Mesenchymal stem cell (in vitro differentiated cells and primary cell): ENCODE measurements around the gene COL24A1. TPM values are rescaled to one million over a fixed set of nuclear protein-coding genes. Genes with fewer than 3 reads are reported as not detected.

Experiments
- DNase-seq: peaks from one replicate; pipeline ENCODE4 v3.0.0-alpha.2; 2013
- H2AFZ ChIP-seq: one replicate; pipeline ENCODE4 v1.6.1; 2013; ENCODE audit warnings: low read depth, mild to moderate bottlenecking, control low read depth, inconsistent platforms, low read length, moderate library complexity
- H2AK5ac ChIP-seq: 2 replicates; pipeline ENCODE4 v1.6.1; 2013; ENCODE audit warnings: low read length, moderate library complexity, mild to moderate bottlenecking, inconsistent platforms; ENCODE audit not compliant: severe bottlenecking
- H2BK120ac ChIP-seq: one replicate; pipeline ENCODE4 v1.6.1; 2013; ENCODE audit warnings: low read depth, mild to moderate bottlenecking, inconsistent platforms, low read length, moderate library complexity
- H2BK12ac ChIP-seq, 2 experiments: one replicate each; pipeline ENCODE4 v1.6.1; 2013; ENCODE audit warnings: inconsistent platforms in 2 of 2, low read length in 2 of 2, mild to moderate bottlenecking in 2 of 2, moderate library complexity in 2 of 2, control low read depth in 1 of 2
- H2BK15ac ChIP-seq: one replicate; pipeline ENCODE4 v1.6.1; 2013; ENCODE audit warnings: mild to moderate bottlenecking, low read depth, inconsistent platforms; ENCODE audit not compliant: poor library complexity, severe bottlenecking
- H2BK5ac ChIP-seq: 2 replicates; pipeline ENCODE4 v1.6.1; 2013; ENCODE audit warnings: low read depth, mild to moderate bottlenecking, low read length, control low read depth, inconsistent platforms; ENCODE audit not compliant: poor library complexity, severe bottlenecking
- H3K14ac ChIP-seq, 2 experiments: one replicate each; pipeline ENCODE4 v1.6.1; 2013; ENCODE audit warnings: inconsistent platforms in 2 of 2, low read length in 2 of 2, control low read depth in 1 of 2, mild to moderate bottlenecking in 1 of 2, moderate library complexity in 1 of 2
- H3K18ac ChIP-seq, 2 experiments: one replicate each; pipeline ENCODE4 v1.6.1; 2013; ENCODE audit warnings: inconsistent platforms in 2 of 2, low read length in 2 of 2, control low read depth in 1 of 2, low read depth in 1 of 2, mild to moderate bottlenecking in 1 of 2
- H3K23ac ChIP-seq, 2 experiments: one replicate each; pipeline ENCODE4 v1.6.1; 2013; ENCODE audit warnings: inconsistent platforms in 2 of 2, low read length in 2 of 2, mild to moderate bottlenecking in 2 of 2, moderate library complexity in 2 of 2, control low read depth in 1 of 2
- H3K27ac ChIP-seq: 2 replicates; pipeline ENCODE4 v1.5.1; 2013; ENCODE audit warnings: mild to moderate bottlenecking, moderate library complexity, low read length, control low read depth, inconsistent platforms; ENCODE audit not compliant: poor library complexity, severe bottlenecking
- H3K27me3 ChIP-seq, 2 experiments: 2 replicates each; pipeline versions ENCODE4 v1.6.1 to v1.7.0; 2013; ENCODE audit warnings: low read length in 2 of 2, mild to moderate bottlenecking in 2 of 2, moderate library complexity in 2 of 2, control low read depth in 1 of 2, inconsistent platforms in 1 of 2; ENCODE audit not compliant: control insufficient read depth in 1 of 2, insufficient read depth in 1 of 2
- H3K36me3 ChIP-seq, 2 experiments: 2 replicates each; pipeline versions ENCODE4 v1.6.1 to v1.7.0; 2013; ENCODE audit warnings: low read length in 2 of 2, control low read depth in 1 of 2, inconsistent platforms in 1 of 2, low read depth in 1 of 2, mild to moderate bottlenecking in 1 of 2; ENCODE audit not compliant: insufficient read depth in 2 of 2, control insufficient read depth in 1 of 2
- H3K4ac ChIP-seq, 2 experiments: one replicate each; pipeline ENCODE4 v1.6.1; 2013; ENCODE audit warnings: inconsistent platforms in 2 of 2, low read length in 2 of 2, mild to moderate bottlenecking in 2 of 2, moderate library complexity in 2 of 2, control low read depth in 1 of 2, low read depth in 1 of 2
- H3K4me1 ChIP-seq: 2 replicates; pipeline ENCODE4 v1.6.1; 2013; ENCODE audit warnings: low read depth, low read length, control low read depth; ENCODE audit not compliant: control insufficient read depth, insufficient read depth
- H3K4me2 ChIP-seq: 2 replicates; pipeline ENCODE4 v1.6.1; 2013; ENCODE audit warnings: low read length, mild to moderate bottlenecking, inconsistent platforms; ENCODE audit not compliant: poor library complexity, severe bottlenecking
- H3K4me3 ChIP-seq, 2 experiments: 2 replicates each; pipeline versions ENCODE4 v1.5.1 to v1.7.0; 2013; ENCODE audit warnings: low read length in 2 of 2, mild to moderate bottlenecking in 2 of 2, control low read depth in 1 of 2, low read depth in 1 of 2; ENCODE audit not compliant: insufficient read depth in 1 of 2
- H3K79me1 ChIP-seq: replicated peaks from 2 replicates; pipeline ENCODE4 v1.6.1; 2013; ENCODE audit warnings: mild to moderate bottlenecking, control low read depth, low read length, inconsistent platforms; ENCODE audit not compliant: poor library complexity, severe bottlenecking
- H3K9ac ChIP-seq: 2 replicates; pipeline ENCODE4 v1.7.0; 2013; ENCODE audit warnings: mild to moderate bottlenecking, low read length, moderate library complexity
- H3K9me3 ChIP-seq: 2 replicates; pipeline ENCODE4 v1.7.0; 2013; ENCODE audit warnings: mild to moderate bottlenecking, low read length; ENCODE audit not compliant: control insufficient read depth
- H4K8ac ChIP-seq: one replicate; pipeline ENCODE4 v1.6.1; 2013; ENCODE audit warnings: inconsistent platforms, mild to moderate bottlenecking, low read length, moderate library complexity
- H4K91ac ChIP-seq: one replicate; pipeline ENCODE4 v1.6.1; 2013; ENCODE audit warnings: mild to moderate bottlenecking, low read length, inconsistent platforms
- WGBS: methylation state at CpG from one replicate; pipeline ENCODE4 v1.1.7; 2013; ENCODE audit warnings: mixed read lengths; 5-methylcytosine and 5-hydroxymethylcytosine counted together
- polyA plus RNA-seq, 2 experiments: library from polyadenylated mRNA; stranded (reverse); fragments of 200-250 nt; gene quantifications; one replicate each; pipeline ENCODE4 v1.2.3, GENCODE V29; 2013

COL24A1 gene
- polyA plus RNA-seq (2013, experiment 1 of 2): 0.17 TPM
- 0.16 TPM for polyA plus RNA-seq (2013, experiment 2 of 2)

- Histone ChIP-seq H3K18ac (peak within 1 kb of the TSS in 1 of 2 experiments; percentile 18), H2AK5ac (no peak within 1 kb of the TSS), H2BK5ac (no peak within 1 kb of the TSS), H4K8ac (peak within 1 kb of the TSS; percentile 16), H2BK12ac (no peak within 1 kb of the TSS), H3K27ac (no peak within 1 kb of the TSS), H3K9me3 (no peaks in the 10 kb centered on the region), H2AFZ (peak within 1 kb of the TSS; percentile 44), H3K14ac (no peak within 1 kb of the TSS), H3K36me3 (no peaks in the 10 kb centered on the region), H3K4me3 (peak within 1 kb of the TSS; percentile 45 to 78), H3K4ac (no peak within 1 kb of the TSS), H2BK120ac (no peak within 1 kb of the TSS), H2BK15ac (no peak within 1 kb of the TSS), H3K23ac (peak within 1 kb of the TSS in 1 of 2 experiments; percentile 29), H3K9ac (peak within 1 kb of the TSS; percentile 67), H3K4me2 (peak within 1 kb of the TSS; percentile 92), H3K27me3 (peaks cover 6 to 17% of the 10 kb centered on the region in 2 experiments), H3K79me1 (no peaks in the 10 kb centered on the region), H4K91ac (no peak within 1 kb of the TSS), H3K4me1 (peaks cover 22% of the 10 kb centered on the region)
- WGBS: 7% methylated on average over 48 of the region's 52 CpGs
- DNase-seq: peak; percentile 57
These were observed at the start of gene COL24A1 for GRCh38 chr1:86156566-86157455. Gene COL24A1, minus strand, starts transcription at chr1:86156772. Its CDS starts 376 bp downstream, at chr1:86156396.

GRCh38 chr1:86205741-86206140 is 49.2 kb upstream of the COL24A1 start:
- no peak overlapping the region for H4K8ac ChIP-seq
- H4K91ac ChIP-seq: no peak overlapping the region
- H3K4ac ChIP-seq: no peak overlapping the region
- no peak for DNase-seq
- no peaks in the 10 kb centered on the region for H3K36me3 ChIP-seq
- peaks cover 2% of the 10 kb centered on the region for H3K4me1 ChIP-seq
- no peak overlapping the region for H3K14ac ChIP-seq
- no peak overlapping the region for H2AK5ac ChIP-seq
- peaks cover 0 to 8% of the 10 kb centered on the region in 2 experiments for H3K27me3 ChIP-seq
- H3K23ac ChIP-seq: no peak overlapping the region
- H3K27ac ChIP-seq: no peak overlapping the region
- H3K79me1 ChIP-seq: no peaks in the 10 kb centered on the region
- H3K18ac ChIP-seq: no peak overlapping the region
- H2BK15ac ChIP-seq: no peak overlapping the region
- no peaks in the 10 kb centered on the region for H3K9me3 ChIP-seq
- H2BK120ac ChIP-seq: no peak overlapping the region
- WGBS: 89% methylated on average over 3 of the region's 3 CpGs
- no peak overlapping the region for H2AFZ ChIP-seq
- H3K9ac ChIP-seq: no peak overlapping the region
- H3K4me2 ChIP-seq: no peak overlapping the region
- H2BK12ac ChIP-seq: no peak overlapping the region
- H2BK5ac ChIP-seq: no peak overlapping the region
- H3K4me3 ChIP-seq: no peak overlapping the region

- Histone ChIP-seq H3K79me1 (no peaks in the 10 kb centered on the region), H2AFZ (no peak overlapping the region), H2BK120ac (peak overlapping the region; percentile 49), H2AK5ac (no peak overlapping the region), H3K4me1 (peaks cover 2% of the 10 kb centered on the region), H3K18ac (no peak overlapping the region), H3K27me3 (peaks cover 0 to 9% of the 10 kb centered on the region in 2 experiments), H4K8ac (no peak overlapping the region), H2BK15ac (no peak overlapping the region), H3K4ac (no peak overlapping the region), H3K36me3 (no peaks in the 10 kb centered on the region), H4K91ac (no peak overlapping the region), H2BK12ac (no peak overlapping the region), H3K9me3 (no peaks in the 10 kb centered on the region), H3K4me3 (no peak overlapping the region), H3K27ac (no peak overlapping the region), H3K14ac (no peak overlapping the region), H3K9ac (no peak overlapping the region), H3K23ac (no peak overlapping the region), H3K4me2 (no peak overlapping the region), H2BK5ac (no peak overlapping the region)
- no peak for DNase-seq
- 69% methylated on average over 3 of the region's 4 CpGs for WGBS
These were observed 46.2 kb upstream of the COL24A1 start for GRCh38 chr1:86202552-86203340.

DNA sequence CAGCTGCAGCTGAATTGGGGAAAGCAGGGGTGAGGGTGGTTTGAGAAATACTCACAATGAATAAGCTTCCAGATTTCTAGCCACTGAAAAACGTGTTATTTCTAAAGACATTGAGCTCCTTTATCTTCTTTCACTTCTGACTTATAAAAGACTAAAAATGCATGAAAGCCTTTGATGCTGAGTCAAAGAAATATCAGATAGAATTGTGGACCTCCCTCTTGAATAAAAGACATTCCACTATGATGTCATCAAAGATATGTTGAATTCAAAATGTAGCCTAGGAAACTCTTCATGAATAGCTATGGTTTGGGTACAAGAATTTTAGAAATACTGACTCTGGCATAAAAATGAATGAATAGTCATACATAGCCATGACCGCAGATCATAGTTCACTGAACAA is 44.7 kb upstream of the COL24A1 start:
- no peaks in the 10 kb centered on the region for H3K4me1 ChIP-seq
- H2BK12ac ChIP-seq: no peak overlapping the region
- H2BK5ac ChIP-seq: no peak overlapping the region
- no peak for DNase-seq
- H3K4ac ChIP-seq: no peak overlapping the region
- no peak overlapping the region for H3K14ac ChIP-seq
- H3K27me3 ChIP-seq: peaks cover 0 to 9% of the 10 kb centered on the region in 2 experiments
- H2BK120ac ChIP-seq: no peak overlapping the region
- H3K9me3 ChIP-seq: no peaks in the 10 kb centered on the region
- H2AFZ ChIP-seq: no peak overlapping the region
- no peak overlapping the region for H2BK15ac ChIP-seq
- no CpG with 5 or more reads among the region's 2 CpGs for WGBS
- no peak overlapping the region for H3K9ac ChIP-seq
- no peak overlapping the region for H4K8ac ChIP-seq
- no peak overlapping the region for H3K23ac ChIP-seq
- no peak overlapping the region for H3K27ac ChIP-seq
- no peak overlapping the region for H4K91ac ChIP-seq
- H3K18ac ChIP-seq: no peak overlapping the region
- H3K4me2 ChIP-seq: no peak overlapping the region
- H3K36me3 ChIP-seq: no peaks in the 10 kb centered on the region
- H3K4me3 ChIP-seq: no peak overlapping the region
- H3K79me1 ChIP-seq: no peaks in the 10 kb centered on the region
- no peak overlapping the region for H2AK5ac ChIP-seq
